MM.1S (cell line): ENCODE results near the gene SLIT2.

Experiments used
- DNase-seq: peaks from one replicate; pipeline ENCODE4 v3.0.0-alpha.2; 2015
- H2AFZ ChIP-seq: fragments of 300-600 bp; sonication (generic); 2 replicates; pipeline ENCODE4 v1.6.0; 2016; ENCODE audit warnings: antibody characterized with exemption, low read length
- H3F3A ChIP-seq: fragments of 300-600 bp; sonication (generic); 2 replicates; pipeline ENCODE4 v1.6.1; 2016; ENCODE audit warnings: mild to moderate bottlenecking, antibody characterized with exemption, low read length, moderate library complexity, mixed read lengths; ENCODE audit not compliant: insufficient read depth
- H3K27ac ChIP-seq: fragments of 300-600 bp; sonication (generic); 2 replicates; pipeline ENCODE4 v1.5.1; 2016; ENCODE audit warnings: mild to moderate bottlenecking, low read length
- H3K27me3 ChIP-seq: fragments of 300-600 bp; sonication (generic); replicated peaks from 2 replicates; pipeline ENCODE4 v1.6.0; 2016; ENCODE audit warnings: low read length; ENCODE audit not compliant: insufficient read depth
- H3K36me3 ChIP-seq: fragments of 300-600 bp; sonication (generic); replicated peaks from 2 replicates; pipeline ENCODE4 v1.6.1; 2016; ENCODE audit warnings: mild to moderate bottlenecking, low read length, mixed read lengths; ENCODE audit not compliant: insufficient read depth
- H3K4me1 ChIP-seq: fragments of 300-600 bp; sonication (generic); 2 replicates; pipeline ENCODE4 v1.6.1; 2016; ENCODE audit warnings: low read length, mixed read lengths
- H3K4me2 ChIP-seq: fragments of 300-600 bp; sonication (generic); 2 replicates; pipeline ENCODE4 v1.6.0; 2016; ENCODE audit warnings: low read depth, low read length
- H3K4me3 ChIP-seq: fragments of 300-600 bp; sonication (generic); 2 replicates; pipeline ENCODE4 v1.5.1; 2016; ENCODE audit warnings: low read length, mixed read lengths
- H3K79me2 ChIP-seq: fragments of 300-600 bp; sonication (generic); 2 replicates; pipeline ENCODE4 v1.6.1; 2016; ENCODE audit warnings: mixed run types, low read length, mixed read lengths
- H3K9ac ChIP-seq: fragments of 300-600 bp; sonication (generic); 2 replicates; pipeline ENCODE4 v1.6.1; 2016; ENCODE audit warnings: low read length, mixed read lengths
- H3K9me2 ChIP-seq: fragments of 300-600 bp; sonication (generic); replicated peaks from 2 replicates; pipeline ENCODE4 v1.6.1; 2016; ENCODE audit warnings: mild to moderate bottlenecking, low read length, mixed read lengths; ENCODE audit not compliant: insufficient read depth
- H3K9me3 ChIP-seq: fragments of 300-600 bp; sonication (generic); replicated peaks from 2 replicates; pipeline ENCODE4 v1.6.1; 2016; ENCODE audit warnings: mild to moderate bottlenecking, low read length, mixed read lengths; ENCODE audit not compliant: insufficient read depth
- H4K20me1 ChIP-seq: fragments of 300-600 bp; sonication (generic); 2 replicates; pipeline ENCODE4 v1.6.1; 2016; ENCODE audit warnings: mild to moderate bottlenecking, low read length, moderate library complexity, mixed read lengths; ENCODE audit not compliant: insufficient read depth
- CTCF ChIP-seq: fragments of 300-600 bp; sonication (generic); IDR thresholded peaks from 2 replicates; pipeline ENCODE4 v1.5.1; 2016; ENCODE audit warnings: antibody characterized with exemption, low read length, mixed read lengths
- EZH2 ChIP-seq: fragments of 300-600 bp; sonication (generic); optimal IDR thresholded peaks from 2 replicates; pipeline ENCODE3; 2017; ENCODE audit warnings: low read depth, mild to moderate bottlenecking, antibody characterized with exemption, low read length, mixed read lengths
- EZH2phosphoT487 ChIP-seq: fragments of 300-600 bp; sonication (generic); IDR thresholded peaks from 2 replicates; pipeline ENCODE4 v1.6.1; 2018; ENCODE audit warnings: antibody characterized with exemption, low read length

SLIT2 gene

GRCh38 chr4:20272411-20272872, 20.7 kb downstream of the SLIT2 start:
- no peaks in the 10 kb centered on the region for H3K9me2 ChIP-seq
- no peak overlapping the region for H2AFZ ChIP-seq
- H3F3A ChIP-seq: no peaks in the 10 kb centered on the region
- no peaks in the 10 kb centered on the region for H3K36me3 ChIP-seq
- H3K27ac ChIP-seq: no peak overlapping the region
- H3K4me3 ChIP-seq: no peak overlapping the region
- no peak overlapping the region for H3K4me2 ChIP-seq
- H3K9me3 ChIP-seq: no peaks in the 10 kb centered on the region
- DNase-seq: no peak
- TF ChIP-seq EZH2phosphoT487: no peak
- TF ChIP-seq CTCF: no peak
- no peak for TF ChIP-seq EZH2
- H4K20me1 ChIP-seq: no peaks in the 10 kb centered on the region
- no peak overlapping the region for H3K9ac ChIP-seq
- no peaks in the 10 kb centered on the region for H3K4me1 ChIP-seq
- H3K79me2 ChIP-seq: no peaks in the 10 kb centered on the region
- no peaks in the 10 kb centered on the region for H3K27me3 ChIP-seq

GRCh38 chr4:20273793-20274192, 22.1 kb downstream of the SLIT2 start:
- H3K9me3 ChIP-seq: no peaks in the 10 kb centered on the region
- no peaks in the 10 kb centered on the region for H3K79me2 ChIP-seq
- H3K36me3 ChIP-seq: no peaks in the 10 kb centered on the region
- no peak overlapping the region for H3K9ac ChIP-seq
- H3F3A ChIP-seq: no peaks in the 10 kb centered on the region
- H3K27ac ChIP-seq: no peak overlapping the region
- H3K27me3 ChIP-seq: no peaks in the 10 kb centered on the region
- H3K4me1 ChIP-seq: no peaks in the 10 kb centered on the region
- H3K9me2 ChIP-seq: no peaks in the 10 kb centered on the region
- no peak overlapping the region for H3K4me3 ChIP-seq
- H3K4me2 ChIP-seq: no peak overlapping the region
- TF ChIP-seq EZH2phosphoT487 (no peak), EZH2 (no peak), CTCF (no peak)
- no peak overlapping the region for H2AFZ ChIP-seq
- DNase-seq: no peak
- no peaks in the 10 kb centered on the region for H4K20me1 ChIP-seq

- TF ChIP-seq CTCF (no peak), EZH2 (no peak), EZH2phosphoT487 (no peak)
- Histone ChIP-seq H3K27ac (no peak overlapping the region), H3K9me3 (no peaks in the 10 kb centered on the region), H3K36me3 (no peaks in the 10 kb centered on the region), H3F3A (no peaks in the 10 kb centered on the region), H2AFZ (no peak overlapping the region), H3K9ac (no peak overlapping the region), H3K4me2 (no peak overlapping the region), H4K20me1 (no peaks in the 10 kb centered on the region), H3K27me3 (no peaks in the 10 kb centered on the region), H3K79me2 (no peaks in the 10 kb centered on the region), H3K9me2 (no peaks in the 10 kb centered on the region), H3K4me3 (no peak overlapping the region), H3K4me1 (no peaks in the 10 kb centered on the region)
- DNase-seq: no peak
These were observed 25.1 kb downstream of the SLIT2 start for GRCh38 chr4:20276848-20277247.
